Measurements from ENCODE around the gene CCDC197. TPM values are rescaled to one million over a fixed set of nuclear protein-coding genes. Genes with fewer than 3 reads are reported as not detected.

The CCDC197 gene
- total RNA-seq, 1 donor from 2014 or later: 0.11 TPM

GRCh38 chr14:93964281-93964680 lies 32.8 kb upstream of the CCDC197 start:
- Mint-ChIP-seq H3K4me1 (ENCODE audit: low read depth) (peaks cover 90% of the 10 kb centered on the region), H3K9me3 (no peaks in the 10 kb centered on the region), H3K27ac (peak overlapping the region; percentile 99), H3K27me3 (ENCODE audit: low read depth) (no peaks in the 10 kb centered on the region), H3K4me3 (ENCODE audit: low read depth) (no peak overlapping the region), H3K36me3 (ENCODE audit: low read depth) (peaks cover 69% of the 10 kb centered on the region)
- no peak for DNase-seq (ENCODE audit: low spot score)
- intact Hi-C loops (cut with micrococcal nuclease): no loop called here

- Mint-ChIP-seq H3K4me1 (ENCODE audit: low read depth) (peaks cover 87% of the 10 kb centered on the region), H3K4me3 (ENCODE audit: low read depth) (no peak overlapping the region), H3K27me3 (ENCODE audit: low read depth) (no peaks in the 10 kb centered on the region), H3K27ac (peak overlapping the region; percentile 99), H3K9me3 (no peaks in the 10 kb centered on the region), H3K36me3 (ENCODE audit: low read depth) (peaks cover 66% of the 10 kb centered on the region)
- intact Hi-C loops (cut with micrococcal nuclease): no loop called here
- DNase-seq (ENCODE audit: low spot score): no peak
Observed at GRCh38 chr14:93964820-93965286, 32.2 kb upstream of the CCDC197 start.

- H3K4me1 Mint-ChIP-seq (ENCODE audit: low read depth): peaks cover 87% of the 10 kb centered on the region
- H3K9me3 Mint-ChIP-seq: no peaks in the 10 kb centered on the region
- no peaks in the 10 kb centered on the region for H3K27me3 Mint-ChIP-seq (ENCODE audit: low read depth)
- H3K4me3 Mint-ChIP-seq (ENCODE audit: low read depth): no peak overlapping the region
- intact Hi-C loops (cut with micrococcal nuclease): no loop called here
- H3K36me3 Mint-ChIP-seq (ENCODE audit: low read depth): peaks cover 66% of the 10 kb centered on the region
- DNase-seq (ENCODE audit: low spot score): no peak
- H3K27ac Mint-ChIP-seq: peak overlapping the region; percentile 99
Observed at GRCh38 chr14:93965287-93965821, 31.7 kb upstream of the CCDC197 start.

GRCh38 chr14:93965946-93966474 lies 31.1 kb upstream of the CCDC197 start:
- Mint-ChIP-seq H3K36me3 (ENCODE audit: low read depth) (peaks cover 66% of the 10 kb centered on the region), H3K9me3 (no peaks in the 10 kb centered on the region), H3K27ac (peak overlapping the region; percentile 99), H3K27me3 (ENCODE audit: low read depth) (no peaks in the 10 kb centered on the region), H3K4me1 (ENCODE audit: low read depth) (peaks cover 88% of the 10 kb centered on the region), H3K4me3 (ENCODE audit: low read depth) (no peak overlapping the region)
- intact Hi-C loops (cut with micrococcal nuclease): no loop called here
- no peak for DNase-seq (ENCODE audit: low spot score)

GRCh38 chr14:93967637-93968250 lies 29.4 kb upstream of the CCDC197 start:
- intact Hi-C loops (cut with micrococcal nuclease): no loop called here
- no peak overlapping the region for H3K4me3 Mint-ChIP-seq (ENCODE audit: low read depth)
- no peak overlapping the region for H3K27ac Mint-ChIP-seq
- H3K27me3 Mint-ChIP-seq (ENCODE audit: low read depth): no peaks in the 10 kb centered on the region
- peaks cover 59% of the 10 kb centered on the region for H3K36me3 Mint-ChIP-seq (ENCODE audit: low read depth)
- DNase-seq (ENCODE audit: low spot score): no peak
- peaks cover 90% of the 10 kb centered on the region for H3K4me1 Mint-ChIP-seq (ENCODE audit: low read depth)
- H3K9me3 Mint-ChIP-seq: no peaks in the 10 kb centered on the region

GRCh38 chr14:93969082-93969828 lies 27.8 kb upstream of the CCDC197 start:
- intact Hi-C loops (cut with micrococcal nuclease): no loop called here
- H3K36me3 Mint-ChIP-seq (ENCODE audit: low read depth): peaks cover 59% of the 10 kb centered on the region
- H3K27me3 Mint-ChIP-seq (ENCODE audit: low read depth): no peaks in the 10 kb centered on the region
- H3K4me3 Mint-ChIP-seq (ENCODE audit: low read depth): no peak overlapping the region
- H3K4me1 Mint-ChIP-seq (ENCODE audit: low read depth): peaks cover 89% of the 10 kb centered on the region
- DNase-seq (ENCODE audit: low spot score): no peak
- H3K27ac Mint-ChIP-seq: peak overlapping the region; percentile 81
- H3K9me3 Mint-ChIP-seq: no peaks in the 10 kb centered on the region

- Mint-ChIP-seq H3K4me3 (ENCODE audit: low read depth) (peak overlapping the region; percentile 85), H3K27me3 (ENCODE audit: low read depth) (no peaks in the 10 kb centered on the region), H3K27ac (peak overlapping the region; percentile 99), H3K4me1 (ENCODE audit: low read depth) (peaks cover 89% of the 10 kb centered on the region), H3K9me3 (no peaks in the 10 kb centered on the region), H3K36me3 (ENCODE audit: low read depth) (peaks cover 52% of the 10 kb centered on the region)
- DNase-seq (ENCODE audit: low spot score): peak; percentile 43
- intact Hi-C loops (cut with micrococcal nuclease): loop anchor here (1.0 to 10.0 kb wide), 5 partner anchors 30 to 1294 kb away; partner anchors contain the start of gene ITPK1
Observed at GRCh38 chr14:93970585-93970964, 26.5 kb upstream of the CCDC197 start.

- peak; percentile 75 for DNase-seq (ENCODE audit: low spot score)
- intact Hi-C loops (cut with micrococcal nuclease): loop anchor here (1.0 to 10.0 kb wide), 7 partner anchors 8 to 1294 kb away; partner anchors contain the start of gene ITPK1
- H3K9me3 Mint-ChIP-seq: no peaks in the 10 kb centered on the region
- peaks cover 52% of the 10 kb centered on the region for H3K36me3 Mint-ChIP-seq (ENCODE audit: low read depth)
- H3K4me1 Mint-ChIP-seq (ENCODE audit: low read depth): peaks cover 90% of the 10 kb centered on the region
- H3K4me3 Mint-ChIP-seq (ENCODE audit: low read depth): peak overlapping the region; percentile 85
- no peaks in the 10 kb centered on the region for H3K27me3 Mint-ChIP-seq (ENCODE audit: low read depth)
- peak overlapping the region; percentile 99 for H3K27ac Mint-ChIP-seq
Observed at GRCh38 chr14:93970965-93971634, 26.0 kb upstream of the CCDC197 start.

- Mint-ChIP-seq H3K36me3 (ENCODE audit: low read depth) (peaks cover 48% of the 10 kb centered on the region), H3K4me1 (ENCODE audit: low read depth) (peaks cover 89% of the 10 kb centered on the region), H3K9me3 (peaks cover 1% of the 10 kb centered on the region), H3K4me3 (ENCODE audit: low read depth) (peak overlapping the region; percentile 85), H3K27ac (peak overlapping the region; percentile 99), H3K27me3 (ENCODE audit: low read depth) (no peaks in the 10 kb centered on the region)
- intact Hi-C loops (cut with micrococcal nuclease): loop anchor here (1.0 to 10.0 kb wide), 6 partner anchors 8 to 1293 kb away; partner anchors contain the start of gene ITPK1
- no peak for DNase-seq (ENCODE audit: low spot score)
Observed at GRCh38 chr14:93971635-93972027, 25.5 kb upstream of the CCDC197 start.

GRCh38 chr14:93972618-93973205 lies 24.4 kb upstream of the CCDC197 start:
- peak overlapping the region; percentile 96 for H3K27ac Mint-ChIP-seq
- H3K4me1 Mint-ChIP-seq (ENCODE audit: low read depth): peaks cover 91% of the 10 kb centered on the region
- peak overlapping the region; percentile 66 for H3K4me3 Mint-ChIP-seq (ENCODE audit: low read depth)
- no peaks in the 10 kb centered on the region for H3K27me3 Mint-ChIP-seq (ENCODE audit: low read depth)
- intact Hi-C loops (cut with micrococcal nuclease): loop anchor here (10.0 kb wide), 3 partner anchors 422 to 1292 kb away; partner anchors contain the start of gene ITPK1
- H3K36me3 Mint-ChIP-seq (ENCODE audit: low read depth): peaks cover 50% of the 10 kb centered on the region
- H3K9me3 Mint-ChIP-seq: peaks cover 4% of the 10 kb centered on the region
- no peak for DNase-seq (ENCODE audit: low spot score)

GRCh38 chr14:93973607-93974006 lies 23.5 kb upstream of the CCDC197 start:
- Mint-ChIP-seq H3K27ac (peak overlapping the region; percentile 96), H3K27me3 (ENCODE audit: low read depth) (no peaks in the 10 kb centered on the region), H3K36me3 (ENCODE audit: low read depth) (peaks cover 48% of the 10 kb centered on the region), H3K4me3 (ENCODE audit: low read depth) (no peak overlapping the region), H3K4me1 (ENCODE audit: low read depth) (peaks cover 91% of the 10 kb centered on the region), H3K9me3 (peaks cover 8% of the 10 kb centered on the region)
- no peak for DNase-seq (ENCODE audit: low spot score)
- intact Hi-C loops (cut with micrococcal nuclease): loop anchor here (10.0 kb wide), 3 partner anchors 421 to 1291 kb away; partner anchors contain the start of gene ITPK1

- no peaks in the 10 kb centered on the region for H3K27me3 Mint-ChIP-seq (ENCODE audit: low read depth)
- H3K36me3 Mint-ChIP-seq (ENCODE audit: low read depth): peaks cover 42% of the 10 kb centered on the region
- peaks cover 8% of the 10 kb centered on the region for H3K9me3 Mint-ChIP-seq
- peak overlapping the region; percentile 96 for H3K27ac Mint-ChIP-seq
- intact Hi-C loops (cut with micrococcal nuclease): loop anchor here (10.0 kb wide), 3 partner anchors 421 to 1291 kb away; partner anchors contain the start of gene ITPK1
- peak overlapping the region; percentile 63 for H3K4me3 Mint-ChIP-seq (ENCODE audit: low read depth)
- no peak for DNase-seq (ENCODE audit: low spot score)
- H3K4me1 Mint-ChIP-seq (ENCODE audit: low read depth): peaks cover 91% of the 10 kb centered on the region
Observed at GRCh38 chr14:93974299-93974698, 22.8 kb upstream of the CCDC197 start.
